ENCODE data around the gene ART1.

Gene ART1

GRCh38 chr11:3666023-3666530, 21.1 kb downstream of the ART1 start:
- no peak for DNase-seq

- no peak for DNase-seq
Observed at GRCh38 chr11:3667149-3668035, 22.5 kb downstream of the ART1 start.

GRCh38 chr11:3669128-3669527, 24.2 kb downstream of the ART1 start:
- DNase-seq = no peak

GRCh38 chr11:3669742-3670183, 24.8 kb downstream of the ART1 start:
- DNase-seq = no peak

GRCh38 chr11:3671334-3672254, 26.7 kb downstream of the ART1 start, which contains the start of gene CHRNA10:
Gene CHRNA10, minus strand, starts transcription at chr11:3671384. Its CDS starts 72 bp downstream, at chr11:3671312.
- no peak for DNase-seq

- DNase-seq = no peak
Observed at GRCh38 chr11:3674189-3674588, 29.3 kb downstream of the ART1 start.

GRCh38 chr11:3675971-3676370, 31.0 kb downstream of the ART1 start:
- no peak for DNase-seq

- no peak for DNase-seq
Observed at GRCh38 chr11:3679077-3679476, 34.1 kb downstream of the ART1 start.

- no peak for DNase-seq
Observed at GRCh38 chr11:3683039-3683438, 38.1 kb downstream of the ART1 start.

- DNase-seq = no peak
Observed at GRCh38 chr11:3684129-3684818, 39.3 kb downstream of the ART1 start.

- DNase-seq = no peak
Observed at GRCh38 chr11:3684819-3685172, 39.9 kb downstream of the ART1 start.

GRCh38 chr11:3685923-3686322, 41.0 kb downstream of the ART1 start:
- DNase-seq = no peak

- no peak for DNase-seq
Observed at GRCh38 chr11:3686751-3687150, 41.8 kb downstream of the ART1 start.

GRCh38 chr11:3700410-3700809, 55.5 kb downstream of the ART1 start:
- no peak for DNase-seq

GRCh38 chr11:3700910-3701309, 56.0 kb downstream of the ART1 start:
- DNase-seq = no peak

GRCh38 chr11:3703383-3703782, 58.5 kb downstream of the ART1 start:
- no peak for DNase-seq

- no peak for DNase-seq
Observed at GRCh38 chr11:3707176-3707575, 62.2 kb downstream of the ART1 start.

- DNase-seq = no peak
Observed at GRCh38 chr11:3709977-3710376, 65.0 kb downstream of the ART1 start.

- DNase-seq = no peak
Observed at GRCh38 chr11:3710485-3711259, 65.7 kb downstream of the ART1 start.

- DNase-seq = no peak
Observed at GRCh38 chr11:3712274-3712673, 67.3 kb downstream of the ART1 start.
